Retina (tissue), 1 donor: ENCODE measurements around the gene MNAT1.
"Not testable (repeated sequence)": the region's sequence is repeated elsewhere in the genome, so short reads cannot be mapped to it uniquely, and the experiment has no call there.

ENCODE experiments used
- DNase-seq: peaks from one replicate; pipeline ENCODE4 v3.0.0-alpha.2; 2016

MNAT1 gene

GRCh38 chr14:60807247-60807646 lies 72.7 kb downstream of the MNAT1 start:
- no peak for DNase-seq

GRCh38 chr14:60807971-60808370 lies 73.4 kb downstream of the MNAT1 start:
- no peak for DNase-seq

DNA sequence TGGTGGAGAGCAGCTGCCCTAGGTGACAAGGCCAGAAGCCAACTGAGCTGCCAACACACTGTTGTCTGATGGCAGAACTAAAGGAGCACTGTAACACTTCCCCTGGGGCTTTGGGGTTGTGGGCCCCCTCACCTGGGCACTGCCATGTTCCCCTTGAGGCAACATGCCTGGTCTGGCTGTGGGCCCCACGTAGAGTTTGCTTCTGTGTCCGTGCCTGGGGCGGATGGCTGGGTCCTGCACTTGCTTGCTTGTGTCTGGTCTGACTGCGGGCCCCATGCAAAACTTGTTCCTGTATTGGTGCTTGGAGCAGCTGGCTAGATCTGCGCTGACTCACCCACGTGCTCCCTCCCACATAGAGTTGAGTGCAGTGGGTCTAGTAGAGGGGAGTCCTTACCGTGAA lies 78.4 kb downstream of the MNAT1 start:
- DNase-seq: no peak

DNA sequence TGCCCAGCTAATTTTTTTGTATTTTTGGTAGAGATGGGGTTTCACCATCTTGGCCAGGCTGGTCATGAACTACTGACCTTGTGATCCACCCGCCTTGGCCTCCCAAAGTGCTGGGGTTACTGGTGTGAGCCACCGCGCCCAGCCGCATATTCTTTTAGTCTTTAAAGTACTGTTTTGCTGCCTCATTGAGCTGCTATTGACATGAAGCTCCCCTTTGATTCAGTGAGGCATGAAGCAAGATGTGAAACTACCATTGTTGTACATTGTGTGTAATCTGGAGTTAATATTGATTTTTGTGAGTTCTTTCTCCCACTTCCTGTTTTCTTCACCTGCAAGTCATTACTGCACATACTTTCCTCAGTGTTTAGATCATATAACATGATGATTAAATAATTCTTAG lies 80.8 kb downstream of the MNAT1 start:
- DNase-seq: no peak

DNA sequence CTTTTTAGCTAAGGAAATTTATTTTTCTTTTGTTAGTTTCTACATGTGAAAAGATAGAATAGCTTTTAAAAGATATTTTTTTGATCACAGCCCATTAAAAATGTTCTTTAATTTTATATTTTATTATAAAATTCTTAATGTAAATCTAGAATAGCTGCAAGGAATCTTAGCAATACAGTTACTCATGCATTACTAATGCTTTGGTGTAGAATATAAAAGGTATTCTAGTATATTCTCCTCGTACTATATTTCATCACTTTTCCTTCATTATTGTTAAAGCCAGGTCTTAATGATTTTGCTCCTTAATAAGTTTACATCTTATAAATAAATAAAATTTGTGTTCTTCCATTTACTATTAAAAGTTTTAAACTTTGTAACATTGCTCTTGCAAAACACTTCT lies 82.6 kb downstream of the MNAT1 start:
- no peak for DNase-seq

DNA sequence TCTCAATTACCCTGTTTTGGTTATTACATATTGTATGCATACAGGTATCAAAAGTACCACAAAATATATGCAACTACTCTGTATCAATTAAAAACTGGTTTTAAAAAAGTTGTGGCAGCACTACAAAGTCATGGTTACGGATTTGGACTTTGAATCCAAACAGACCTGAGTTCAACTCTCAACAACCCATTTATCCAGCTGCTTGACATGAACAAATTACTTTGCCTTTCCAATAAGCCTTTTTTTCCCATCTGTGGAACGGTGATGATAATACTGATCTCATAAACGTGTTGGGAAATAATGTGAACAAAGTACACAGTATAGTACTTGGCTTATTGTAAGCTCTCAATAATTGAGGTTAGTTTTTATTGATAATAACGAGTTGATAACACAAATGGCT lies 85.0 kb downstream of the MNAT1 start:
- no peak for DNase-seq

DNA sequence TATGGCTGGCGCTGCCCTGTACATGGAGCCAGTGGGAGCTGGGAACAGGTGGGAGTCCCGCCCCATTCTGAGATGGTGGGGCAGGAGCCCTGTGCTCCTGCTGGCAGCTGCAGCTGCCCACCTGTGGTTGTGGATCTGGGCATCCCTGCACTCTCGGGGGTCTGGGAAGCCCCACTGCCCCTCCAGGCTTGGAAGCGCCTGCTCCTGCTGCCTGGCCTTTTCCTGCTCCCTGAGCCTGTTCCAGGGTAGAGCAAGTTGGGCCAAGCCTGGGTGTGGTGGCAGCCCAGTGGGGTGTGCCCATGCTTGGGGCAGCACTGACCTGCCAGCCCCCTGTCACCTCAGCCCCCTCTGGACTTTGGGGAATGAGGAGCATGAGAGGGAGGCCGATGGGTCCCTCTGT lies 104.0 kb downstream of the MNAT1 start:
- no peak for DNase-seq

GRCh38 chr14:60839057-60839456 lies 104.5 kb downstream of the MNAT1 start:
- no peak for DNase-seq

DNA sequence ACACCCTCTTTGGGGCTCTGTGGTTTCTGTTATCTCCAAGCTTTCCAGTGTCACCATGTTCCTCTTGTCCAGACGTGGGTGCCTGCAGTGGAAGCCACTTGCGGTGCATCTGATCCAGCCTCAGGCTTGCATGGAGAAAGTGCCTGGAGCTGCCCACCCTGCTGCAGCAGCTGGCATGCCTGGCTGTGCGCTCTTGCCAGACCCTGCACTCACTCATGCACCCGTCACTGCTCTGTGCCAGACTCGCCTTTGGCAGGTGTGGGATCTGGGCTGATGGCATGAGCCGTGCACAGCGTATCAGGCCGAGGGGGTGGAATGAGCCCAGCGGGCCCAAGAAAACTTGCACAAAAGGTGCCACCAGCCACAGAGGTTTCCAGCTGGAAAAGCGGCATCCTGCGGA lies 105.1 kb downstream of the MNAT1 start:
- DNase-seq: no peak

DNA sequence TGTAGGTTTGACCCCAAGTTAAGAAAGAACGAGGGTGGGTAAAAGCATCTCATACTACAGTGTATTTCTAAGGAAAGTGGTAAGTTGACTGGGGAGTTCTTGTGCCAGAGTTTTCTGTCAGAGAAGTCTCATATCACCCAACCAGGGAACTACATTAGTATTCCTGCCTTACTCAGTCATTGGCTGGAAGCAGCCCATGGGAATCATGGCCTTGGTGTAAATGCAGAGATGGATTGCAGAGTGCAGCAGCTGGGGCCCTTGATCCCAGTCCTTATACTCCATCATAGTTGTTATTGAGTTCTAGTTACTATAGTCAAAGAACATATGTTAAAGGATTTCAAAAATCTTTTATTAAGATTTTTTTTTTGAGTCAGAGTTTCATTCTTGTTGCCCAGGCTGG lies 105.8 kb downstream of the MNAT1 start:
- no peak for DNase-seq

DNA sequence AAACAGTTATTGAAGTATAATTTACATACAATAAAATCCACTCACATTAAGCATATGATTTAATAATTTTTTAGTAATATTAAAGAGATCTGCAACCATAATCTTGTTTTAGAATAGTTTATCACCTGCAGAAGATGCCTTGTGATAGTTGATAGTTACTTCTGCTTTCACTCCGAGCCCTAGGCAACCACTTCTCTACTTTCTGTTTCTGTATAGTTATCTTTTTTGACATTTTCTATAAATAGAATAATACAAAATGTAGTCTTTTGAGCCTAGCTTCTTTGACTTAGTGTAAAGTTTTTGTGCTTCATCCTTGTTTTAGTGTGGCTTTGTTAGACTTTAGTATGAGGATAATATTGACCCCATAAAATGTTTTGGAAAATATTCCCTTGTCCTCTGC lies 111.0 kb downstream of the MNAT1 start:
- DNase-seq: no peak

DNA sequence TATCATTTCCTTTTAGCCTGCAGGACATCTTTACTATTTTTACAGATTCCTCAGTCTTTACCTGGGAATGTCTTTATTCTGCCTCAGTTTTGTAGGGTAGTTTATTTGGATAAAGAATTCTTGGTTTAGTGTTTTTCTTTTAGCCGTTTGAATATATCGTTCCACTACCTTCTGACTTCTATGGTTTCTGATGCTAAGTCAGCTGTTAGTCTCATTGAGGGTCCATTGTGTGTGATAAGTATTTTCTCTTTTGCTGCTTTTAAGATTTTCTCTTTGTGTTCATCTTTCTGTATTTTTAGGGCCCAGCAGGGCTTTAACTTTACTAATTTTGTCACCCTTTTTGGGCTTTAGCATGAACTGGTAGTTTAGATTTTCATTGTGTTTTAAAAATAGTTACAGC lies 113.5 kb downstream of the MNAT1 start:
- no peak for DNase-seq

DNA sequence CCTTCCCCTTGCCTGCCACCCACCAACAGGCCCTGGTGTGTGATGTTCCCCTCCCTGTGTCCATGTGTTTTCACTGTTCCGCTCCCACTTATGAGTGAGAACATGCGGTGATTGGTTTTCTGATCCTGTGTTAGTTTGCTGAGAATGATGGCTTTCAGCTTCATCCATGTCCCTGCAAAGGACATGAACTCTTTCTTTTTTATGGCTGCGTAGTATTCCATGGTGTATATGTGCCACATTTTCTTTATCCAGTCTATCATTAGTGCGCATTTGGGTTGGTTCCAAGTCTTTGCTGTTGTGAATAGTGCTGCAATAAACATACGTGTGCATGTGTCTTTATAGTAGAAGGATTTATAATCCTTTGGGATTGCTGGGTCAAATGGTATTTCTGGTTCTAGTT lies 117.1 kb downstream of the MNAT1 start:
- not testable (repeated sequence) for DNase-seq

- DNase-seq: no peak
Measured at GRCh38 chr14:60856111-60856510, 121.5 kb downstream of the MNAT1 start.

DNA sequence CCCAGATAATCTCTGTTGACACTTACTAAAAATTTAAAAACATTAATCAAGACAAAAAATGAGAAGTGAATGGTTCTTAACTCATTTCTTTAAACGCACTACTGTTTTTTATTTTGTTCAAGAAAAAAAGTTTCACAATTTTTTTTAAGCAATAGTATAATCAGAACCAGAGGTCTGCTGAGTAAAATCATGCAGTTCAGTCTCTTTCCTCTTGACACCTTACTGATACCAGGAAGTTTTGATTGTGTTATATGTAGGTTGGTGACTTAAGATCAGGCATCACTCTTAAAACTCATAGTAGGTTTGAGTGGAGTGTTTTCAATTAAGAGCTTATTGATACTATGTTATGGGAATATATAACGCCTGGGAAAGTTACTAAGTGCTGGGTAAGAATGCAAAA lies 125.0 kb downstream of the MNAT1 start:
- DNase-seq: no peak

DNA sequence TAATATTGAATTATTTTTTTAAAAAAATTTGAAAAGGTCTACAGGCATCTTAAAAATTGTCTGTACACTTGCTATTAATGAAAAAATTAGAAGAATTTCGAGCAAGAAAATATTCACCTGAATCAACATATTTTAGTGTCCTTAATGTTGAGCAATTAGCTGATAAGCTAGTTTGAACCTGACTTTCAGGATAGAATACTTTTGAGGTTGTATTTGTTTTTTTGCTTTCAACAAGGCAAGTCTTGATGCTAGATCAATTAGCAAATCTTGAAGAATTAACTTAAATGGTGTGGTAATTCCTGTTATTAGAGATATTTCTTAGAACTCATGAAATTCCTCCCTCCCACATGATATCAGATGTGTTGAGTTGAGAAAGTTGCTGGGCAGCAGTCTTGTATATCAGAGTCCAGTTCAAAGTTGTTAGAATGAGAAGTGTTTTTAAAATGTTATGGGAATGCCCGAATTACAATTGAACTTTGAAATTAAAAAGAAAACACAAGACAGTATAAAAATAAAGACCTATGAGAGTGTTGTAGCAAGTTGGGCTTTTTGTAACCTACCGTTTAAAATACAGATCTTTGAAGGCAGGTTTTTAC lies 127.1 kb downstream of the MNAT1 start:
- DNase-seq: no peak

DNA sequence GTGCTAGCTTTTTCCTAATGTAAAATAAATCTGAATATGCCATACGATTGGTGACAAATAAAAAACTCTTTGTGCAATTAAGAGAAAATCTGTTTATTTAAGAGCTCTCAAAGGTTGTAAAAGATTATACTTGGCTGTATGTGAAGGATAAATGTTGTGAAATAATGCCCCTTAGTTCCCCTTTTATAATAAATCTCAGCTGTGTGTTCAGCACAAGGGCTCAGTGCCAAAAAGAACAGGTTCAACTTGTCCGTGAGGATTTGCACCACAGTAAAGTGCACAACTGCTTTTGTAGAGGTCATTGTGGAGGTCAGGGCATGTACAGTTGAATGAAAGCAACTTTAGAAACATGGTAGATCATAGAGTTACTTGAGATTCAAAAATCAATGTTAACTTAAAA lies 127.7 kb downstream of the MNAT1 start:
- no peak for DNase-seq

DNA sequence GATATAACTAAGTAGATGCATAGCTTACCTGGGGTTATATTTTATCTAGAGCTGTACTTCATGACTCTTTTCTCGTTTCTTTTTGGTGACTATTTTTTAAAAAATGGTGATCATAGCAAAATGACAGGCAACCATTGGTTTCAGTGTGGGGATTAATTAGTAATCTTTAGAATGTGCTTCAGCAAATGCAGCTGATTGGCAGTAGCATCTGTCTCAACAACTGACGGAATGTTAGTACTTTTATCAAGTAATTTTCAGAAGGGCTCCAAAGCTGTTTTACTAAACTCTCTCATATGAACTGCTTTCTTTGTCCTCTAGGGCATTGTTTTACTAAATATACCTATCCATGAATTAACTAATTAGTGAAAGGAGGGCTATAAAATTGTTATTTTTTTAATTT lies 128.7 kb downstream of the MNAT1 start:
- no peak for DNase-seq

DNA sequence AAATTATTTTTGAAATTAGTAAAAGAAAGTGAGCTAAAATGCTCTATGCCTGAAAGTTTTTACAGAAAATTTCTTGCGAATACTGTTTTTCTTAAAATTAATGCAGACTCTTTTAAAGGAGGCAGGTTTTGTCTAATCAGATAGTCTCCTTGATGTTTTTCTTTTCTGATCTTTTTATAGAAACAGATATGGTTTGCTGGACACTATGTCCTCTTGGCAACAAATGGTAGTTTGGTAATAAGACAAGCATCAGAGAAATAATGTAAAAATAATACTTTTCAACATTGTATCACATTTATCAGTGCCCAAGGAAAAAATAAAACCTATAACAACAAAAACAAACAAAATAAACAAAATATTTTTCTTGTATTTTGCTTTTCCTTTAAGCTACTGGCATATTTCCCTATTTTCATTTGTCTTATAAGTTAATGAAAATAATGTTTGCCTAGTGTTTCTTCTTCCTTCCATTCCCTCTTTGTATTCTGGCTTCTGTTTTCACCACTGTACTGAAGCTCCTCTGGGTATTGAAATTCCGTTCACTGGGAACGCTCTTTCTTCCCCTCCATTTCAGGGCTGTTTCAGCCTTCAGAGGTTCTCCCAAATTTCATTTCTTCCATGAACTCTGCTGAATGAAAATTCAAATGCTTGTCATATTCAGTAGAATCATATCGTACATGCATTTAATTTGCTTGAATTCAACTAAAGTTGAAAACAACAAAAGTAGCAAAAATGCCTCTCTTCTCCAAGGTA lies 131.0 kb downstream of the MNAT1 start:
- no peak for DNase-seq

DNA sequence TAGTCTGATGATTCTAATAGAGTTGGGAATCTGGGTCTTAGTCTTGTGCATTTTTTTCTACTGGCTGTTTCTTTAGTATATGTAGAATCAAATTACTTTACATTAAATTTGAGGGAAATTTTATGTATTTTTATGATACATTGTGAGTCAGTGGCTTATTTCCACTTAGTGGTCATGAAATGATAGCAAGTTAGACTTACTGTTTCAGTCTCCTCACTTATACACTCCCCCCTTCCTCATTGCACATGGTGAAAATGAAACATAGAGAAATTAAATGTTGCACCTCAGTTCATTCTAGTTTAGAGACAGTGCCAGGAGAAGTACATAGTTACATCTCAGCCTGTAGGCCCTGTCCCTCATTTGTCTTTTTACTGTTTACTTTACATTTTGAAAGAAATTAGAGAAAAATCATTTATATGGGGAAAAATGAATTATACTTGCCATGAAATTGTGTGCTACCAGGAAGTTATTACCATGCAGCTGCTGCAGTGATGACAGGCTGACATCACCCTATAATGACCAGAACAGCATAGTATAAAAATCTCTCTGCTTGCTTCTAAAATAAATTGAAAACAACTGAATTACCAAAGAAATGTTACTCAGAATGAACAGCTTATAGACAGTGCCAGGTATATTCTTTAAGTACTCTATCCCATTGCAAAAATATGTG lies 133.1 kb downstream of the MNAT1 start:
- DNase-seq: no peak

DNA sequence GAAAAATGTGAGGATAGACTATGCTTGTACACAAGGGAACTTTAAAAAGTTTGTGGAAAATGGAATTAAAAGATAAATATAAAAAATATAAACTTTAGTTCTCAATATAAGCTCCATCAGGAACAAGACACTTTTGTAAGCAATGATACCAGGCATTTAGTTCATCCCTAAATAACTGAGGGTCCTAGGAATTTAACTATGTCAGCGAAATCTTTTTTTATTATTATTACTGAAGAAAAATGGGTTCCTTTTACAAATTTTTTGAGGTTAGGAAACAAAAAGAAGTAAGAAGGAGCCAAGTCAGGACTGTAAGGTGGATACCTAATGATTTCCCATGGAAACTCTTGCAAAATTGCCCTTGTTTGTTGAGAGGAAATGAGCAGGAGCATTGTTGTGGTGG lies 143.6 kb downstream of the MNAT1 start:
- DNase-seq: no peak

DNA sequence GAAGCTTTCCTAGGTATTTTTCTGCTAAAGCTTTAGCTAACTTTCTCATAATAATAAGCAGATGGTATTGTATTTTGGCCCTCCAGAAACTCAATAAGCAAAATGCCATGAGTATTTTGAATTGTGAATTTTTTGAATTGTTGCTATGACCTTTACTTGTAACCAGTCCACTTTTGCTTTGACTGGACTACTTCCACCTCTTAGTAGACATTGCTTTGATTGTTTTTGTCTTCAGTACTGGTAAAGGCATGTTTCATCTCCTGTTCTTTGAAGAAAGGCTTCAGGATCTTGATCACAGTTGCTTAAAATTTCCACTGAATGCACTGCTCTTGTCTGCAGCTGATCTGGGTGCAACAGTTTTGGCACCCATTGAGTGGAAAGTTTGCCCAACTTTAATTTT lies 144.0 kb downstream of the MNAT1 start:
- DNase-seq: no peak

GRCh38 chr14:60882219-60882618 lies 147.7 kb downstream of the MNAT1 start:
- no peak for DNase-seq

- DNase-seq: no peak
Measured at GRCh38 chr14:60884134-60884533, 149.6 kb downstream of the MNAT1 start.

- not testable (repeated sequence) for DNase-seq
Measured at GRCh38 chr14:60890636-60891035, 156.1 kb downstream of the MNAT1 start.
